Fibroblast of mammary gland (primary cell): ENCODE results near the gene CEACAM16.
"Not testable (repeated sequence)": the region's sequence is repeated elsewhere in the genome, so short reads cannot be mapped to it uniquely, and the experiment has no call there.

ENCODE experiments used
- DNase-seq: peaks from one replicate; pipeline ENCODE4 v3.0.0-alpha.2; 2010; ENCODE audit warnings: low read depth
- H3K4me3 ChIP-seq: 2 replicates; pipeline ENCODE4 v1.5.1; 2011; ENCODE audit warnings: low read depth, mild to moderate bottlenecking, low read length, moderate library complexity; ENCODE audit not compliant: control insufficient read depth
- CTCF ChIP-seq: conservative IDR thresholded peaks from 2 replicates; pipeline ENCODE4 v1.5.1; 2011; ENCODE audit warnings: low read depth, low read length, inconsistent platforms; ENCODE audit not compliant: control insufficient read depth, insufficient read depth

The CEACAM16 gene

GRCh38 chr19:44666852-44667556 is 31.9 kb upstream of the CEACAM16 start:
- H3K4me3 ChIP-seq = no peak overlapping the region
- DNase-seq = no peak
- no peak for TF ChIP-seq CTCF

DNA sequence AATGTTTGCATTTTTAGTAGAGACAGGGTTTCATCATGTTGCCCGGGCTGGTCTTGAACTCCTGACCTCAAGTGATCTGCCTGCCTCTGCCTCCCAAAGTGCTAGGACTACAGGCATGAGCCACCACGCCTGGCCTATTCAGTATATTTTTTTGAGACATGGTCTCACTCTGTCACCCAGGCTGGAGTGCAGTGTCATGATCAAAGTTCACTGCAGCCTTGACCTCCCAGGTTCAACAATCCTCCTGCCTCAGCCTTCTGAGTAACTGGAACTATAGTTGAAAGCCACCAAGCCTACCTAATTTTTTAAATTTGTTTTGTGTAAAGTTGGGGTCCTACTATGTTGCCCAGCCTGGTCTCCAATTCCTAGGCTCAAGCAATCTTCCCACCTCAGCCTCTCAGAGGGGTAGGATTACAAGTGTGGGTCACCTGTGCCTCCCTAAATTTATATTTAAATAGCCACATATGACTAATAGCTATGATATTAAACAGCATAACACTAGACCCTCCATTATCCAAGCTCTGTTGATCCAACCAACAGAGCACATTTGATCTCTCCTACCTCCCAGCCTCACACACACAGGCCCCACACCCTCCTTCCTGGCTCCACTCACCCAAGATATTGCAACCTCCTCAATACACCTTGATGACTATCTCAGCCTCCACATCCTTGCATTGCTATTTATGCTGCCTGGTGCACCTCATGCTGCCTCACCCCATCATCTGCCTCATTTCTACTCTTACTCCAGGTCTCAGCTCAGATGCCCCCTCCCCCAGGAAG is 29.8 kb upstream of the CEACAM16 start:
- DNase-seq = no peak
- no peak for TF ChIP-seq CTCF
- H3K4me3 ChIP-seq = no peak overlapping the region

GRCh38 chr19:44670027-44670426 is 28.9 kb upstream of the CEACAM16 start:
- DNase-seq, H3K4me3 ChIP-seq: not testable (repeated sequence)

GRCh38 chr19:44671400-44671799 is 27.6 kb upstream of the CEACAM16 start, which contains the start of gene CEACAM19:
TSS of gene CEACAM19 (plus strand) at chr19:44671482. CDS start at chr19:44671932, 450 bp downstream.
- peak; percentile 14 for DNase-seq
- TF ChIP-seq CTCF = no peak
- no peak within 1 kb of the TSS for H3K4me3 ChIP-seq

DNA sequence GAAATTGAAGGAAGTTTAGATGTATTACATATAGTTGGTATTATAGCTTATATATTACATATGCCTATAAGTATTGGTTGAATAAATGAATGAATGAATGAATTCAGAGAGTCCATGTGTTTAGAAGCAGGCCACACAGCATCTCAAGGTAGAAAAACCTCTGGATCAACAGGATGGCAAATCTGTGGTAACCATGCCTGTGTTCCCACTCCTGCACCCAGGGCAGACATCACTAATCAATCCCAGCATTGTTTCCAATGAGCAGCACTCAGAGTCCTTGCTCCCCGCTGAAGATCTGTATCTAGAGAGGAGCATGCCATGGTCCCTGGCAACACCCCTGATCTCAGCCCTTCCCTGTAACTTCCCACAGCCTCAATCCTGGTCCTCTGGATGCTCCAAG is 26.7 kb upstream of the CEACAM16 start:
- H3K4me3 ChIP-seq = no peak overlapping the region
- DNase-seq = no peak
- no peak for TF ChIP-seq CTCF

GRCh38 chr19:44673510-44673909 is 25.4 kb upstream of the CEACAM16 start:
- TF ChIP-seq CTCF = no peak
- DNase-seq = no peak
- H3K4me3 ChIP-seq = no peak overlapping the region

- no peak for TF ChIP-seq CTCF
- no peak for DNase-seq
These were observed 23.4 kb upstream of the CEACAM16 start for GRCh38 chr19:44675521-44675920.

More at GRCh38 chr19:44675521-44675920, 23.4 kb upstream of the CEACAM16 start:
- no peak overlapping the region for H3K4me3 ChIP-seq
